LNCaP clone FGC (cell line): ENCODE data around the gene HYAL1.
"Not testable (repeated sequence)": the region's sequence is repeated elsewhere in the genome, so short reads cannot be mapped to it uniquely, and the experiment has no call there.

Experiments used
- DNase-seq: peaks from one replicate; pipeline ENCODE4 v3.0.0-alpha.2; 2011; ENCODE audit warnings: low read depth
- H3K4me3 ChIP-seq: 2 replicates; pipeline ENCODE4 v1.5.1; 2011; ENCODE audit warnings: mild to moderate bottlenecking, low read depth, low read length, control low read depth
- CTCF ChIP-seq: IDR thresholded peaks from 2 replicates; pipeline ENCODE4 v1.5.1; 2012; ENCODE audit warnings: mild to moderate bottlenecking; ENCODE audit not compliant: control insufficient read depth, insufficient read depth; ENCODE audit errors: extremely low read depth

HYAL1 gene

GRCh38 chr3:50266836-50267235 is 36.5 kb downstream of the HYAL1 start:
- H3K4me3 ChIP-seq: peak overlapping the region; percentile 37
- TF ChIP-seq CTCF: no peak
- DNase-seq: no peak

GRCh38 chr3:50266017-50266416 is 37.4 kb downstream of the HYAL1 start:
- no peak overlapping the region for H3K4me3 ChIP-seq
- no peak for DNase-seq
- TF ChIP-seq CTCF: no peak

GRCh38 chr3:50265571-50265970 is 37.8 kb downstream of the HYAL1 start:
- TF ChIP-seq CTCF: no peak
- H3K4me3 ChIP-seq: no peak overlapping the region
- DNase-seq: no peak

GRCh38 chr3:50264964-50265485 is 38.3 kb downstream of the HYAL1 start:
- no peak for DNase-seq
- no peak for TF ChIP-seq CTCF
- no peak overlapping the region for H3K4me3 ChIP-seq

GRCh38 chr3:50264383-50264963 is 38.9 kb downstream of the HYAL1 start:
- no peak for DNase-seq
- H3K4me3 ChIP-seq: no peak overlapping the region
- TF ChIP-seq CTCF: no peak

GRCh38 chr3:50263478-50264382 is 39.6 kb downstream of the HYAL1 start:
- no peak overlapping the region for H3K4me3 ChIP-seq
- no peak for DNase-seq
- no peak for TF ChIP-seq CTCF

- H3K4me3 ChIP-seq: no peak overlapping the region
- TF ChIP-seq CTCF: no peak
- DNase-seq: no peak
Observed at GRCh38 chr3:50262778-50263177, 40.6 kb downstream of the HYAL1 start.

- DNase-seq, H3K4me3 ChIP-seq: not testable (repeated sequence)
Observed at GRCh38 chr3:50262200-50262599, 41.2 kb downstream of the HYAL1 start.
